GM23248 (cell line): ENCODE measurements around the gene SEPTIN12.

Source experiments
- EZH2 ChIP-seq: fragments of 200-600 bp; sonication (generic); IDR thresholded peaks from 2 replicates; pipeline ENCODE4 v1.6.1; 2018; ENCODE audit warnings: antibody characterized with exemption, mild to moderate bottlenecking; ENCODE audit not compliant: insufficient read depth, poor library complexity, severe bottlenecking
- EZH2phosphoT487 ChIP-seq: fragments of 200-600 bp; sonication (generic); IDR thresholded peaks from 2 replicates; pipeline ENCODE4 v1.6.1; 2018; ENCODE audit warnings: antibody characterized with exemption, moderate library complexity, mild to moderate bottlenecking, low read depth; ENCODE audit not compliant: insufficient read depth

- no peak for TF ChIP-seq EZH2phosphoT487
- no peak for TF ChIP-seq EZH2
Observed at GRCh38 chr16:4769306-4769638, 18.9 kb downstream of the SEPTIN12 start.
